GM23338 (cell line): ENCODE measurements around the gene NLRP10. TPM values are rescaled to one million over a fixed set of nuclear protein-coding genes. Genes with fewer than 3 reads are reported as not detected.

ENCODE experiments used
- ATAC-seq: fragments of 200-7000 bp; cut with Tn5 transposase; 3 replicates; pipeline ENCODE4 v1.9.1; 2020
- DNase-seq: peaks from one replicate; pipeline ENCODE4 v3.0.0-alpha.2; 2015; ENCODE audit warnings: low spot score
- H2AFZ ChIP-seq: fragments of 200-600 bp; sonication (generic); 2 replicates; pipeline ENCODE4 v1.8.0; 2016; ENCODE audit warnings: antibody characterized with exemption, mild to moderate bottlenecking, moderate library complexity
- H3F3A ChIP-seq: fragments of 200-600 bp; sonication (generic); replicated peaks from 2 replicates; pipeline ENCODE4 v1.8.0; 2017; ENCODE audit warnings: antibody characterized with exemption, mixed run types, low read depth
- H3K27ac ChIP-seq: fragments of 200-600 bp; sonication (generic); 2 replicates; pipeline ENCODE4 v1.6.1; 2016; ENCODE audit warnings: low read depth
- H3K27me3 ChIP-seq: fragments of 200-600 bp; sonication (generic); 2 replicates; pipeline ENCODE4 v1.8.0; 2016; ENCODE audit warnings: mild to moderate bottlenecking, mixed run types, moderate library complexity; ENCODE audit not compliant: insufficient read depth
- H3K36me3 ChIP-seq: fragments of 200-600 bp; sonication (generic); 2 replicates; pipeline ENCODE4 v1.8.0; 2016; ENCODE audit warnings: mild to moderate bottlenecking; ENCODE audit not compliant: insufficient read depth
- H3K4me1 ChIP-seq: fragments of 200-600 bp; sonication (generic); 2 replicates; pipeline ENCODE4 v1.8.0; 2016; ENCODE audit warnings: mild to moderate bottlenecking, moderate library complexity; ENCODE audit not compliant: insufficient read depth
- H3K4me2 ChIP-seq: fragments of 200-600 bp; sonication (generic); 2 replicates; pipeline ENCODE4 v1.7.1; 2017; ENCODE audit warnings: mixed run types
- H3K4me3 ChIP-seq: fragments of 200-600 bp; sonication (generic); 2 replicates; pipeline ENCODE4 v1.6.1; 2016; ENCODE audit warnings: mixed run types
- H3K79me2 ChIP-seq: fragments of 200-600 bp; sonication (generic); replicated peaks from 2 replicates; pipeline ENCODE4 v1.8.0; 2017; ENCODE audit warnings: mild to moderate bottlenecking; ENCODE audit not compliant: insufficient read depth
- H3K9me2 ChIP-seq: fragments of 200-600 bp; sonication (generic); 2 replicates; pipeline ENCODE4 v1.8.0; 2017; ENCODE audit not compliant: insufficient read depth
- H4K20me1 ChIP-seq: fragments of 200-600 bp; sonication (generic); replicated peaks from 2 replicates; pipeline ENCODE4 v1.8.0; 2017; ENCODE audit warnings: mild to moderate bottlenecking; ENCODE audit not compliant: insufficient read depth
- H3K27ac Mint-ChIP-seq: 2 replicates; pipeline ENCODE4 v1.8.0; 2020; ENCODE audit warnings: inconsistent platforms, mild to moderate bottlenecking, moderate library complexity, mixed read lengths
- H3K27me3 Mint-ChIP-seq: 3 replicates; pipeline ENCODE4 v1.8.0; 2022; ENCODE audit warnings: low read depth, mild to moderate bottlenecking, moderate library complexity, mixed read lengths, inconsistent platforms; ENCODE audit not compliant: insufficient read depth, poor library complexity
- H3K36me3 Mint-ChIP-seq: 3 replicates; pipeline ENCODE4 v1.8.0; 2021; ENCODE audit warnings: low read depth, mild to moderate bottlenecking, inconsistent platforms, moderate library complexity, mixed read lengths
- H3K4me1 Mint-ChIP-seq: 3 replicates; pipeline ENCODE4 v1.8.0; 2020; ENCODE audit warnings: mild to moderate bottlenecking, inconsistent platforms, mixed read lengths
- H3K4me3 Mint-ChIP-seq: 3 replicates; pipeline ENCODE4 v1.8.0; 2021; ENCODE audit warnings: moderate library complexity, mild to moderate bottlenecking, inconsistent platforms, mixed read lengths
- H3K9me3 Mint-ChIP-seq: 3 replicates; pipeline ENCODE4 v1.8.0; 2020; ENCODE audit warnings: moderate library complexity, mild to moderate bottlenecking, inconsistent platforms, mixed read lengths
- CTCF ChIP-seq, 2 experiments: fragments of 200-600 bp in 1 of 2; sonication (generic) in 1 of 2; conservative IDR thresholded peaks; 2 replicates each; pipeline versions ENCODE4 v1.5.1 to v1.6.1; 2016 to 2017; ENCODE audit warnings: antibody characterized with exemption in 2 of 2, low read depth in 2 of 2, mild to moderate bottlenecking in 2 of 2, moderate library complexity in 1 of 2
- ETS1 ChIP-seq: IDR thresholded peaks from 2 replicates; pipeline ENCODE4 v1.6.1; 2016; ENCODE audit warnings: antibody characterized with exemption
- EZH2 ChIP-seq: fragments of 200-600 bp; sonication (generic); IDR thresholded peaks from one replicate; pipeline ENCODE4 v1.8.0; 2017; ENCODE audit warnings: antibody characterized with exemption, mild to moderate bottlenecking, low read depth; ENCODE audit not compliant: unreplicated experiment
- EZH2phosphoT487 ChIP-seq: fragments of 200-600 bp; sonication (generic); IDR thresholded peaks from one replicate; pipeline ENCODE4 v1.8.1; 2018; ENCODE audit warnings: antibody characterized with exemption; ENCODE audit not compliant: unreplicated experiment
- NANOG ChIP-seq: IDR thresholded peaks from 2 replicates; pipeline ENCODE4 v1.6.1; 2016; ENCODE audit warnings: antibody characterized with exemption, borderline replicate concordance
- POLR2AphosphoS5 ChIP-seq: IDR thresholded peaks from 2 replicates; pipeline ENCODE4 v1.6.1; 2016; ENCODE audit warnings: antibody characterized with exemption, low read depth
- ZNF331 ChIP-seq: fragments of 250-450 bp; sonication (Bioruptor Pico); IDR thresholded peaks from 2 replicates; pipeline ENCODE4 v1.5.0; 2020; ENCODE audit warnings: low read depth, mild to moderate bottlenecking, moderate library complexity
- ZNF462 ChIP-seq: fragments of 250-450 bp; sonication (Bioruptor Pico); IDR thresholded peaks from 2 replicates; pipeline ENCODE4 v1.5.0; 2020; ENCODE audit warnings: mild to moderate bottlenecking, moderate library complexity
- polyA plus RNA-seq: library from polyadenylated mRNA; unstranded; fragments of >200 nt; fragmentation: Nextera tagmentation; extraction: Ambion mirVana; gene quantifications from 2 replicates; pipeline ENCODE4 v1.2.1, GENCODE V29; 2016
- total RNA-seq: library from RNA; depleted of rRNA; stranded (reverse); fragments of >200 nt; shearing (Covaris generic); gene quantifications from 2 replicates; pipeline ENCODE4 v1.2.3, GENCODE V29; 2014

Gene NLRP10
- total and polyA plus RNA-seq, 2 experiments from 2014 or later, result 1.1 to 4.3 TPM

GRCh38 chr11:7967826-7968225 lies 2.6 kb upstream of the NLRP10 start:
- Histone ChIP-seq H2AFZ (no peak overlapping the region), H3K27me3 (no peaks in the 10 kb centered on the region), H3K79me2 (peaks cover 17% of the 10 kb centered on the region), H3K36me3 (no peaks in the 10 kb centered on the region), H3K4me3 (peak overlapping the region; percentile 47), H3K4me1 (peaks cover 44% of the 10 kb centered on the region), H3K9me2 (peaks cover 8% of the 10 kb centered on the region), H4K20me1 (no peaks in the 10 kb centered on the region), H3F3A (0 out of 2 replicates have a peak, but pooled peaks cover 3% of the 10 kb centered on the region), H3K4me2 (peak overlapping the region; percentile 77; the same call in 1 of the 2 replicates), H3K27ac (no peak overlapping the region)
- Mint-ChIP-seq H3K27ac (no peak overlapping the region), H3K9me3 (no peaks in the 10 kb centered on the region), H3K4me3 (no peak overlapping the region; the same call in 2 of the 3 replicates), H3K27me3 (peaks cover 6% of the 10 kb centered on the region), H3K36me3 (peaks cover 4% of the 10 kb centered on the region; the same call in 1 of the 3 replicates), H3K4me1 (peaks cover 41% of the 10 kb centered on the region)
- TF ChIP-seq NANOG, result no peak
- TF ChIP-seq ZNF331 (CRISPR knock-in tag), result no peak
- TF ChIP-seq ZNF462 (CRISPR knock-in tag), result no peak
- TF ChIP-seq CTCF (conservative IDR thresholded peaks at IDR 0.05; ENCODE audit: low read depth in 2 of 2), result no peak
- no peak for TF ChIP-seq EZH2
- no peak for TF ChIP-seq POLR2AphosphoS5
- TF ChIP-seq EZH2phosphoT487, result no peak
- no peak for TF ChIP-seq ETS1
- no peak for DNase-seq
- ATAC-seq, result no peak
